HG03378 (cell line): ENCODE data around the gene XRCC1.
"Not testable (repeated sequence)": the region's sequence is repeated elsewhere in the genome, so short reads cannot be mapped to it uniquely, and the experiment has no call there.

Experiments
- ATAC-seq: cut with Tn5 transposase; IDR thresholded peaks from one replicate; pipeline ENCODE4 v1.9.1; 2021; ENCODE audit warnings: mild to moderate bottlenecking, moderate library complexity; ENCODE audit not compliant: unreplicated experiment

Gene XRCC1

GRCh38 chr19:43605875-43606568 is 30.7 kb upstream of the XRCC1 start:
- no peak for ATAC-seq

- not testable (repeated sequence) for ATAC-seq
Measured at GRCh38 chr19:43600326-43600725, 25.0 kb upstream of the XRCC1 start.

GRCh38 chr19:43599635-43600295 is 24.4 kb upstream of the XRCC1 start:
- no peak for ATAC-seq

GRCh38 chr19:43598445-43599240 is 23.3 kb upstream of the XRCC1 start:
- no peak for ATAC-seq

- no peak for ATAC-seq
Measured at GRCh38 chr19:43597876-43598275, 22.5 kb upstream of the XRCC1 start.

GRCh38 chr19:43596842-43597461 is 21.6 kb upstream of the XRCC1 start:
- ATAC-seq = no peak

GRCh38 chr19:43595999-43596841 is 20.9 kb upstream of the XRCC1 start, which contains the start of the genes IRGQ and ZNF576:
IRGQ (minus strand) TSS chr19:43596134; CDS start chr19:43595338, 796 bp downstream.
ZNF576 (plus strand) TSS chr19:43596595; CDS start chr19:43597109, 514 bp downstream.
- ATAC-seq = peak; percentile 79

GRCh38 chr19:43595605-43595998 is 20.3 kb upstream of the XRCC1 start:
- ATAC-seq = no peak

GRCh38 chr19:43594710-43595604 is 19.6 kb upstream of the XRCC1 start:
- no peak for ATAC-seq

GRCh38 chr19:43594081-43594697 is 18.9 kb upstream of the XRCC1 start:
- ATAC-seq = no peak

- no peak for ATAC-seq
Measured at GRCh38 chr19:43592800-43593350, 17.5 kb upstream of the XRCC1 start.

GRCh38 chr19:43591904-43592772 is 16.8 kb upstream of the XRCC1 start:
- no peak for ATAC-seq

GRCh38 chr19:43589678-43590077 is 14.4 kb upstream of the XRCC1 start:
- ATAC-seq = no peak

- no peak for ATAC-seq
Measured at GRCh38 chr19:43589277-43589676, 13.9 kb upstream of the XRCC1 start.

- ATAC-seq = not testable (repeated sequence)
Measured at GRCh38 chr19:43587029-43587428, 11.7 kb upstream of the XRCC1 start.

- ATAC-seq = no peak
Measured at GRCh38 chr19:43586346-43586745, 11.0 kb upstream of the XRCC1 start.

GRCh38 chr19:43584484-43584883 is 9.2 kb upstream of the XRCC1 start:
- no peak for ATAC-seq

- ATAC-seq = no peak
Measured at GRCh38 chr19:43582495-43582894, 7.2 kb upstream of the XRCC1 start.
